GM18909 (cell line): Measurements from ENCODE around the gene KIF18A.
"Not testable (repeated sequence)": the region's sequence is repeated elsewhere in the genome, so short reads cannot be mapped to it uniquely, and the experiment has no call there.

ENCODE experiments used
- ATAC-seq: cut with Tn5 transposase; IDR thresholded peaks from one replicate; pipeline ENCODE4 v1.9.1; 2021; ENCODE audit warnings: mild to moderate bottlenecking; ENCODE audit not compliant: unreplicated experiment, poor library complexity

Gene KIF18A

GRCh38 chr11:28107750-28108618 is at the start of gene KIF18A, which contains the start of gene METTL15:
Gene KIF18A, minus strand, starts transcription at chr11:28108156. Its CDS starts 10,209 bp downstream, at chr11:28097947.
Gene METTL15, plus strand, starts transcription at chr11:28108388. Its CDS starts 4,947 bp downstream, at chr11:28113335.
- ATAC-seq, result peak; percentile 95

DNA sequence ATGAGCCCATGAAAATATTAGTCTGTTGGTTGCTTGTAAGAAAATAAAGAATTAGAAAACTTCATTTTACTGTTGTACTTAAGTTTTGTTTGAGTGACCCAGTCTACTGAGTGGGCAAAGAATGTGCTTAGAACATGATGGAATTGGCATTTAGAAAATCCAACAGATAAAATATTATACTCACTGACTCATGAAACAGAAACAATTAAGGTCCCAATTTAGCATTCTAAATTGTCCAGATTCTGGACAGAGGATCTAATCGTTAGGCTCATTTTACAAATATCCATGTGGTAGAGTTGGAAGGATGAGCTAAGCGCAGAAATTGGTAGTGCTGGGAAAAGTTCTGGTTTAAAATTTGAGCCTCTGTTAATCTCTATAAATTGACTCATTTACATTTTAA is 45.6 kb upstream of the KIF18A start:
- no peak for ATAC-seq

GRCh38 chr11:28152743-28153142 is 44.8 kb upstream of the KIF18A start:
- no peak for ATAC-seq

GRCh38 chr11:28146123-28146751 is 38.3 kb upstream of the KIF18A start:
- ATAC-seq, result no peak

GRCh38 chr11:28144808-28145207 is 36.9 kb upstream of the KIF18A start:
- no peak for ATAC-seq

DNA sequence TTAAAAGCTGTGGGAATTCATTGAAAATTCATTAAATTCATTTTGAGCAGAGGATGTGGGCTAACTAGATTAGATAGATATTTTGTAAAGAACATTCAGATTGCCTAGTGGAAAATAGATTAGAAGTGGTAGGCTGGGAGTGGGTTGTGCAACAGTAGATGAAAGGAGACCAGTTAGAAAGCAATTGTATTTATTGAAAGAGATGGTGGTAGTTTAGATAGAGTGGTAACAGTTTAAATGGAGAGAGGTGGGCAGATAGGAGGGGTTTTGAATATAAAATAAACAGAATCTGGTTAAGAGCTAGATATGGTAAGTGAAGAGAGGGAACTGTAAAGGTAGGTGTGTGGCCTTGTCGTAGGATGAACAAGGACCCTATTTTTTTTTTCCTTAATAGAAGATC is 34.8 kb upstream of the KIF18A start:
- no peak for ATAC-seq

- ATAC-seq, result no peak
Measured at GRCh38 chr11:28140689-28141455, 32.9 kb upstream of the KIF18A start.

GRCh38 chr11:28139841-28140415 is 32.0 kb upstream of the KIF18A start:
- no peak for ATAC-seq

GRCh38 chr11:28137832-28138231 is 29.9 kb upstream of the KIF18A start:
- ATAC-seq, result no peak

DNA sequence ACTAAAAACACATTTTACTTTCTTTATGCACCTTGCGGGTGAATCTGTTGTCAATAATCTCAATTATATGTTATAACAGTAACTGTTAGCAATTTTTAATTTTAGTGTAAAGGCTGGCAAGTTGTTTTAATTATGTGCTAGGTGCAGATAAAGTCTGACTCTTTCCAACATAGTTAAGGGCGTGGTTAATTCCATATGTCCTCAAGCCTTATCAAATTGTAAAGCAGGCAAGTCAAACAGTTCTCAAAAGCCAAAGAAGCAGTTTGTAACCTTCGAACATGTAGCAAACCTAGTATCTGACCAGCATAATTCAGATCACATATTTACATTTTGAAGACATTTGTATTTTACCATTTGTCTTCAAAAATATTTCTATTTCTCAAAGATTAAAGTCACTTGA is 29.4 kb upstream of the KIF18A start:
- no peak for ATAC-seq

GRCh38 chr11:28136157-28136556 is 28.2 kb upstream of the KIF18A start:
- ATAC-seq, result not testable (repeated sequence)

DNA sequence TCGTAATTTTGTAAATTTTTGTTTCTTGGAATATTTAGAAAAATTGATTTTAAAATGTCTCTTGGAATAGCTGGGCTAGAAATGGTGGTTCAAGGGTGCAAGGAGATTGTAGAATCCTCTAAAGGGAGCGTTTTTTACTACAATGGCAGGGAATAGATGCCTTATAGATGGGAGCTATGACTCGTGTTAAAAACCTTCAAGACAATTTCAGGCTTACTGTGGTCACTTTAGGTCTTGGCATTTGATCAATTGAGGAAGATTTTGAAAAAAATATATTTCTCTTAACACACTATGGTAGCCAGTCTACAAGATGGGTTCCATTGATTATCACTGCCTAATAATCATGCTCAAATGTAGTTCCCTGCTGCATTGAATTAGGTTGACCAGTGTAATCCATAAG is 25.2 kb upstream of the KIF18A start:
- no peak for ATAC-seq

GRCh38 chr11:28132548-28132947 is 24.6 kb upstream of the KIF18A start:
- ATAC-seq, result no peak

- no peak for ATAC-seq
Measured at GRCh38 chr11:28123151-28123581, 15.2 kb upstream of the KIF18A start.

GRCh38 chr11:28117712-28118111 is 9.8 kb upstream of the KIF18A start:
- no peak for ATAC-seq

- ATAC-seq, result no peak
Measured at GRCh38 chr11:28114731-28115130, 6.8 kb upstream of the KIF18A start.

DNA sequence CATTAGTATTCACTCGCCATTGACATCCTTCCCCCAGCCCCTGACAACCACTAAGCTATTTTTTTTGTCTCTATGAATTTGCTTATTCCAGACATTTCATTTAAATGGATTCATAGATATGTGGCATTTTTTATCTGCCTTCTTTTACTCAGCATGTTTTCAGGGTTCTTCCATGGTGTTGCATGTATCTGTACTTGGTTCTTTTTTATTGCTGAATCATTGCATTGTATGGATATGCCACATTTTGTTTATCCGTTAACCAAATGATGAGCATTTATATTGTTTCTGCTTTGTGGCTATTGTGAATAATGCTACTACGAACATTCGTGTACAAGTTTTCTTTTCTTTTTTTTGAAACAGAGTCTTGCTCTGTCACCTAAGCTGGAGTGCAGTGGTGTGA is 6.2 kb upstream of the KIF18A start:
- ATAC-seq, result no peak

GRCh38 chr11:28110821-28111200 is 2.9 kb upstream of the KIF18A start:
- no peak for ATAC-seq

GRCh38 chr11:28110108-28110820 is 2.3 kb upstream of the KIF18A start:
- ATAC-seq, result peak; percentile 42

- ATAC-seq, result no peak
Measured at GRCh38 chr11:28108958-28109357, 1.0 kb upstream of the KIF18A start.
